Heart left ventricle (tissue), 16 donors: ENCODE results near the gene ZDHHC14. TPM values are rescaled to one million over a fixed set of nuclear protein-coding genes. Genes with fewer than 3 reads are reported as not detected.

Experiments used
- ATAC-seq, 4 donors: fragments of 200-7000 bp; cut with Tn5 transposase; one replicate each; pipeline ENCODE4 v1.9.1; 2020 to 2022; ENCODE audit warnings: moderate library complexity in 4 of 4, mild to moderate bottlenecking in 3 of 4, moderate number of reproducible peaks in 1 of 4
- DNase-seq, 5 donors: peaks; one replicate each; pipeline ENCODE4 v3.0.0-alpha.2; 2020
- H3K27ac ChIP-seq, 12 donors: fragments of 200-600 bp; sonication (generic) in 4 of 12; one replicate each; pipeline versions ENCODE4 v1.5.0 to v1.8.0; 2016 to 2022; ENCODE audit warnings: mild to moderate bottlenecking in 2 of 12
- H3K27me3 ChIP-seq, 9 donors: fragments of 200-600 bp; sonication (generic) in 2 of 9; one replicate each; pipeline versions ENCODE4 v1.5.1 to v1.8.0; 2016 to 2022; ENCODE audit warnings: mild to moderate bottlenecking in 3 of 9
- H3K36me3 ChIP-seq, 9 donors: fragments of 200-600 bp; sonication (generic) in 2 of 9; one replicate each; pipeline versions ENCODE4 v1.5.0 to v1.8.0; 2018 to 2022; ENCODE audit warnings: mild to moderate bottlenecking in 2 of 9
- H3K4me1 ChIP-seq, 12 donors: fragments of 200-600 bp; sonication (generic) in 4 of 12; one replicate each; pipeline versions ENCODE4 v1.5.0 to v1.8.0; 2016 to 2022; ENCODE audit warnings: mild to moderate bottlenecking in 3 of 12
- H3K4me3 ChIP-seq, 12 donors: fragments of 200-600 bp; sonication (generic) in 4 of 12; one replicate each; pipeline versions ENCODE4 v1.5.0 to v1.8.0; 2017 to 2022; ENCODE audit warnings: mild to moderate bottlenecking in 9 of 12, moderate library complexity in 4 of 12
- H3K9me3 ChIP-seq, 12 donors: fragments of 200-600 bp; sonication (generic) in 4 of 12; one replicate each; pipeline versions ENCODE4 v1.5.0 to v1.8.0; 2016 to 2022; ENCODE audit warnings: mild to moderate bottlenecking in 1 of 12
- POLR2A ChIP-seq, 2 donors: fragments of 450-650 bp; IDR thresholded peaks; one replicate each; pipeline ENCODE4 v1.6.1; 2017; ENCODE audit warnings: antibody characterized with exemption in 2 of 2, mild to moderate bottlenecking in 2 of 2, moderate library complexity in 2 of 2
- WGBS, 4 donors: extraction: QIAGEN DNeasy Blood & Tissue Kit in 2 of 4; methylation state at CpG; one replicate each; pipeline versions ENCODE4 v1.1.5 to v1.1.7; 2013 to 2018; 5-methylcytosine and 5-hydroxymethylcytosine counted together
- intact Hi-C, 10 donors: fragments of 100-400 bp; cut with DNase I; formaldehyde crosslinking; loops; one replicate each; pipeline versions ENCODE4 v1.11.1 to v1.14.2; 2022
- polyA plus RNA-seq, 2 donors: library from polyadenylated mRNA; stranded (reverse); fragments of 200-250 nt; gene quantifications; one replicate each; pipeline ENCODE4 v1.2.3, GENCODE V29; 2013
- total RNA-seq, 9 donors: library from RNA; depleted of rRNA in 2 of 9; stranded (reverse); fragments of >200 nt in 2 of 9; fragmentation: NEBNext Ultra II Directional in 3 of 9; extraction: Animal tissue kit (Norgen Biotek cat#: 25700) in 3 of 9; gene quantifications; one replicate each; pipeline versions ENCODE4 v1.1.0 to v1.2.4, GENCODE V29; 2016 to 2023
- TF ChIP-seq, protein P1 (sequence below), 12 donors: fragments of 200-600 bp; sonication (generic) in 4 of 12; IDR thresholded peaks; one replicate each; pipeline versions ENCODE4 v1.5.0 to v1.8.0; 2018 to 2022; ENCODE audit warnings: antibody characterized with exemption in 12 of 12, mild to moderate bottlenecking in 5 of 12
- donor health status: ischemic (EF 13 %, LVEDD 7.1; RV severe dilation, severe dysfunction).
- donor health status: healthy with polysubstance abuse.
- donor health status: DM: no; HTN: yes; CAD: no.
- donor health status: DM: no; HTN: no; CAD: no.
- donor health status: ischemic (EF 25% LVEDD 6.9; RV normal size, moderate dysfunction).
- donor health status: ischemic (EF 25% LVEDD 5.7; RV mildly dilated, moderate dysfunction).
- donor health status: healthy.
- donor health status: DM: yes; HTN: yes; CAD: no.
- donor health status: ischemic (EF 35%, LVEDD 5.7; RV mildly dilated, moderate dysfunction).
- donor health status: nonischemic (EF 11% LVEDD 7.7; RV severe dilation, severe dysfunction).
- donor health status: DM: yes; HTN: yes; CAD: no.
- donor health status: PGD.
- donor health status: ischemic (EF 29% LVEDD 5.4; RV normal size, mild dysfunction).
- donor health status: nonischemic (EF 23%, LVEDD 6.1; RV moderate dilation, normal function).

Gene ZDHHC14
- total and polyA plus RNA-seq, 11 donors: 7.0 to 25.8 (median 15.4) TPM

DNA sequence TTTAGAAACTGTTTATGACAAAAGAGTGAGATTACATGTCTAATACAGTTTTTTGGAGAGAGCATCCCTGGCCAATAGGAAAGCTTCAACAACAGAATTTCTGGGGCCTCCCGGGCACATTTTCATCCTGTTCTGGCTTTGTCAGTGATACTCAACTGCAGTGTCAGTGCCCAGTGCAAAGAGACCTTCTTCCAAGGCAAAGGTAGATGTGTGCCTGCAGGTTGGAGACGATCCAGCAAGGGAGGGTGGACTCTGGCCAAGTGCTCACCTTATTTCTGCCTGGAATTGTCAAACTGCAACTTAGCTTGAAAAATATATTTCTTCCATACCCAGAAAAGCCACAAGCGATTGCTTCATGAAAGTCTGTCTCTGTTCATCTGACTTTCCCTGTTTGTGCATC, 230.4 kb downstream of the ZDHHC14 start:
- H3K4me3 ChIP-seq: no peak overlapping the region
- intact Hi-C loops: no loop called here
- no peaks in the 10 kb centered on the region for H3K27me3 ChIP-seq
- 90 to 98% (median 94%) methylated on average over 3 of the region's 3 CpGs for WGBS, 4 donors
- H3K4me1 ChIP-seq: peaks cover 0 to 14% (median 0%) of the 10 kb centered on the region in 12 donors
- H3K36me3 ChIP-seq: no peaks in the 10 kb centered on the region
- H3K27ac ChIP-seq: no peak overlapping the region
- TF ChIP-seq, protein P1, sequence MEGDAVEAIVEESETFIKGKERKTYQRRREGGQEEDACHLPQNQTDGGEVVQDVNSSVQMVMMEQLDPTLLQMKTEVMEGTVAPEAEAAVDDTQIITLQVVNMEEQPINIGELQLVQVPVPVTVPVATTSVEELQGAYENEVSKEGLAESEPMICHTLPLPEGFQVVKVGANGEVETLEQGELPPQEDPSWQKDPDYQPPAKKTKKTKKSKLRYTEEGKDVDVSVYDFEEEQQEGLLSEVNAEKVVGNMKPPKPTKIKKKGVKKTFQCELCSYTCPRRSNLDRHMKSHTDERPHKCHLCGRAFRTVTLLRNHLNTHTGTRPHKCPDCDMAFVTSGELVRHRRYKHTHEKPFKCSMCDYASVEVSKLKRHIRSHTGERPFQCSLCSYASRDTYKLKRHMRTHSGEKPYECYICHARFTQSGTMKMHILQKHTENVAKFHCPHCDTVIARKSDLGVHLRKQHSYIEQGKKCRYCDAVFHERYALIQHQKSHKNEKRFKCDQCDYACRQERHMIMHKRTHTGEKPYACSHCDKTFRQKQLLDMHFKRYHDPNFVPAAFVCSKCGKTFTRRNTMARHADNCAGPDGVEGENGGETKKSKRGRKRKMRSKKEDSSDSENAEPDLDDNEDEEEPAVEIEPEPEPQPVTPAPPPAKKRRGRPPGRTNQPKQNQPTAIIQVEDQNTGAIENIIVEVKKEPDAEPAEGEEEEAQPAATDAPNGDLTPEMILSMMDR (IDR thresholded peaks at IDR 0.05): no peak
- no peak for TF ChIP-seq POLR2A (IDR thresholded peaks at IDR 0.05)
- no peaks in the 10 kb centered on the region for H3K9me3 ChIP-seq
- DNase-seq (no peak), ATAC-seq (no peak)

DNA sequence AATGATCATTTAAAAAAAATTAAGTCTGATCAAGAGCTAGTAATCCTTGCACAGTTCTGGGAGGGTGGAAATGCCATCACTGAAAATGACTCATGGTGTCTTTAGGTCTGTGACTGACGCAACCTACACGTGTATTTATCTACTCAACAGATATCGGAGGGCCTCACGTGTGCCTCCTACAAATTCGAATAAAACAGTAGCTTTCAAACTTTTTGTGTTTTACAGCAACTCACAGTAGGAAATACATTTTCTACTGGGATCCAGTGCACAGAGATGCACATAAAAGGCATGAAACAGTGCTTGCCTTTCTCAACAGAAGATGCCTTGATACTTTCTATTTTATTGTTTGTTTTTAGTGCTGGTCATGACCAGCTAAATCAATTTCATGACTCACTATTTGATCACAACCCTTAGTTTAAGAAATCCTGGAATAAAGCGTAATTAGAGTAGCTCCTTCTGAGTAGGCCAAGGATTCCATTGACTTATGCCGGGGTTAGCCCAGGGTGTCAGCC, 232.1 kb downstream of the ZDHHC14 start:
- H3K9me3 ChIP-seq: no peaks in the 10 kb centered on the region
- no peak overlapping the region for H3K27ac ChIP-seq
- ATAC-seq (no peak), DNase-seq (no peak)
- TF ChIP-seq, protein P1 (IDR thresholded peaks at IDR 0.05): no peak
- TF ChIP-seq POLR2A (IDR thresholded peaks at IDR 0.05): no peak
- no peak overlapping the region for H3K4me3 ChIP-seq
- H3K36me3 ChIP-seq: no peaks in the 10 kb centered on the region
- intact Hi-C loops: no loop called here
- peaks cover 0 to 14% (median 0%) of the 10 kb centered on the region in 12 donors for H3K4me1 ChIP-seq
- H3K27me3 ChIP-seq: no peaks in the 10 kb centered on the region
- 88 to 94% (median 90%) methylated on average over 7 of the region's 7 CpGs for WGBS, 4 donors

DNA sequence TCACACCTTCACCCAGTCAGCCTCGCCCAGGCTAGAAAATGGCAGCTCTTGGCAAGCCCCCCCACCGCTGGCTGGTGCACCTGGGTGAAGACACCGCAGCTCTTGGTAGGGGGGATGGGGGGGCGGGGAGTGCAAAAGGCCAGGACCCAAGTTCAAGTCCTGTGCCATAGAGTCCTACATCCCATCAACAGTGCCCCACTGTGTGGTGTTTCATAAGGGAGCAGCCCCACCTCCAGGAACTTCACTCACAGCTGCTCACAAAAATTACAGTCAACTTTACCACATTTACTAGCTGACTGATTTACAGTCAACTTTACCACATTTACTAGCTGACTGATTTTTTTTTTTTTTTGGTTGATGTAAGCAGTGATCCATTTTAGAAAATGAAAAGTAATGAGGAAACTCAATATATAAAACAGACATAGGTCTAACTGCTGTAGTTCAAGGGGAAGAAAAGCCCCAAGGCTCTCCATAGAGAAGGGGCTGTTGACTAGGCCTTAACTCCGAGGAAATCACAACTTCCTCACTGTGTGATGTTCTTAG, 233.1 kb downstream of the ZDHHC14 start:
- ATAC-seq (no peak), DNase-seq (no peak)
- no peaks in the 10 kb centered on the region for H3K36me3 ChIP-seq
- TF ChIP-seq, protein P1 (IDR thresholded peaks at IDR 0.05): no peak
- no peak for TF ChIP-seq POLR2A (IDR thresholded peaks at IDR 0.05)
- no peak overlapping the region for H3K27ac ChIP-seq
- intact Hi-C loops: no loop called here
- no peaks in the 10 kb centered on the region for H3K9me3 ChIP-seq
- no peak overlapping the region for H3K4me3 ChIP-seq
- 90 to 96% (median 93%) methylated on average over 5 of the region's 5 CpGs for WGBS, 4 donors
- H3K4me1 ChIP-seq: peaks cover 0 to 14% (median 0%) of the 10 kb centered on the region in 12 donors
- no peaks in the 10 kb centered on the region for H3K27me3 ChIP-seq

DNA sequence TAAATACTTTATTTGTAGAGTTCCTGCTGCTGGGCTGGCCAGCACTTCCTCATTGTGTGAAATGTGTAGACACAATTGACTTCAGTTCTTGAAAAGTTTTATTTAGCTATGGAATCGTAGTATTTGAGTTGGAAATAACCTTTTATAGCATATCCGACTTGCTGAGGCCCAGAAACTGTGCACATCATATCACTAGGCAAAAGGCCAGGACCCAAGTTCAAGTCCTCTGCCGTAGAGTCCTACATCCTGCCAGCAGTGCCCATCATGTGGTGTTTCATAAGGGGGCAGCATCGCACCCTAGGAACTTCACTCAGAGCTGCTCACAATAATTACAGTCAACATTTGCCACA, 234.4 kb downstream of the ZDHHC14 start:
- 72 to 82% (median 75%) methylated on average over 4 of the region's 4 CpGs for WGBS, 4 donors
- ATAC-seq (no peak), DNase-seq (no peak)
- no peaks in the 10 kb centered on the region for H3K27me3 ChIP-seq
- peaks cover 0 to 14% (median 0%) of the 10 kb centered on the region in 12 donors for H3K4me1 ChIP-seq
- intact Hi-C loops: no loop called here
- no peaks in the 10 kb centered on the region for H3K36me3 ChIP-seq
- H3K27ac ChIP-seq: peak overlapping the region in 1 of 12 donors; percentile 6
- H3K4me3 ChIP-seq: no peak overlapping the region
- no peak for TF ChIP-seq POLR2A (IDR thresholded peaks at IDR 0.05)
- TF ChIP-seq, protein P1 (IDR thresholded peaks at IDR 0.05): peak in 2 of 12 donors; percentile 10 to 23
- H3K9me3 ChIP-seq: no peaks in the 10 kb centered on the region
